Measurements from ENCODE around the gene COL9A1. TPM values are rescaled to one million over a fixed set of nuclear protein-coding genes. Genes with fewer than 3 reads are reported as not detected.

COL9A1 gene
- total RNA-seq, 1 experiment from 2014 or later: not detected

- no peaks in the 10 kb centered on the region for H3K9me3 ChIP-seq (ENCODE audit: control insufficient read depth, insufficient read depth, low read depth, low read length)
- no peaks in the 10 kb centered on the region for H3K36me3 ChIP-seq (ENCODE audit: control insufficient read depth, insufficient read depth, low read length)
- no peak for TF ChIP-seq SIN3A (IDR thresholded peaks at IDR 0.05; ENCODE audit: borderline replicate concordance, insufficient read depth, low read depth, low read length)
- no peak for TF ChIP-seq REST (IDR thresholded peaks at IDR 0.05; ENCODE audit: insufficient read depth in 1 of 2, low read depth in 2 of 2, low read length in 1 of 2)
- TF ChIP-seq TCF7L2 (IDR thresholded peaks at IDR 0.05; ENCODE audit: low read depth, low read length): no peak
- no peak for TF ChIP-seq CTCF (IDR thresholded peaks at IDR 0.05)
- TF ChIP-seq POLR2AphosphoS5 (IDR thresholded peaks at IDR 0.05; ENCODE audit: low read depth, low read length): no peak
- peaks cover 8% of the 10 kb centered on the region for H3K27me3 ChIP-seq (ENCODE audit: control insufficient read depth, insufficient read depth, low read length)
- POLR2A ChIA-PET: no interaction called here
- in situ Hi-C loops (cut with HindIII; ENCODE audit: low pct_unique_long_range_greater_than_20kb, low sequenced_read_pairs) (no loop called here), intact Hi-C loops (cut with micrococcal nuclease; ENCODE audit: unreplicated experiment) (no loop called here)
- CTCF ChIA-PET: interaction anchor here (0.7 kb wide), 1 partner anchor 152 kb away, joined by 3 read pairs; no protein-coding TSS in a partner anchor
- no TSS peak for BruUV-seq (replicated peaks)
- DNase-seq (ENCODE audit: low read depth, low spot score) (no peak), ATAC-seq (no peak)
- no peak overlapping the region for H3K27ac ChIP-seq (ENCODE audit: low read length)
- H3K4me3 ChIP-seq (ENCODE audit: low read depth in 2 of 2, low read length in 2 of 2): no peak overlapping the region
- H3K4me1 ChIP-seq (ENCODE audit: control insufficient read depth, insufficient read depth, low read length): no peaks in the 10 kb centered on the region
These were observed 86.1 kb downstream of the COL9A1 start for GRCh38 chr6:70216767-70217166.

- Histone ChIP-seq H3K4me1 (ENCODE audit: control insufficient read depth, insufficient read depth, low read length) (no peaks in the 10 kb centered on the region), H3K36me3 (ENCODE audit: control insufficient read depth, insufficient read depth, low read length) (no peaks in the 10 kb centered on the region), H3K4me3 (ENCODE audit: low read depth in 2 of 2, low read length in 2 of 2) (no peak overlapping the region), H3K27ac (ENCODE audit: low read length) (no peak overlapping the region), H3K9me3 (ENCODE audit: control insufficient read depth, insufficient read depth, low read depth, low read length) (no peaks in the 10 kb centered on the region), H3K27me3 (ENCODE audit: control insufficient read depth, insufficient read depth, low read length) (peaks cover 11% of the 10 kb centered on the region)
- BruUV-seq (replicated peaks): no TSS peak
- ChIA-PET CTCF (no interaction called here), POLR2A (interaction anchor here (0.7 kb wide), 1 partner anchor 1073 kb away, joined by 3 read pairs; the partner anchor contains the start of gene OGFRL1)
- no peak for ATAC-seq
- intact Hi-C loops (cut with micrococcal nuclease; ENCODE audit: unreplicated experiment) (no loop called here), in situ Hi-C loops (cut with HindIII; ENCODE audit: low pct_unique_long_range_greater_than_20kb, low sequenced_read_pairs) (no loop called here)
- TF ChIP-seq POLR2AphosphoS5 (IDR thresholded peaks at IDR 0.05; ENCODE audit: low read depth, low read length) (no peak), SIN3A (IDR thresholded peaks at IDR 0.05; ENCODE audit: borderline replicate concordance, insufficient read depth, low read depth, low read length) (no peak), REST (IDR thresholded peaks at IDR 0.05; ENCODE audit: insufficient read depth in 1 of 2, low read depth in 2 of 2, low read length in 1 of 2) (no peak), CTCF (IDR thresholded peaks at IDR 0.05) (no peak), TCF7L2 (IDR thresholded peaks at IDR 0.05; ENCODE audit: low read depth, low read length) (no peak)
- DNase-seq (ENCODE audit: low read depth, low spot score): no peak
These were observed 87.3 kb downstream of the COL9A1 start for GRCh38 chr6:70215460-70216108.
